ENCODE results near the gene GNB1L. TPM values are rescaled to one million over a fixed set of nuclear protein-coding genes. Genes with fewer than 3 reads are reported as not detected.

GNB1L gene
- total RNA-seq, 1 donor from 2014 or later, result 3.0 TPM

GRCh38 chr22:19741053-19741452, 113.6 kb downstream of the GNB1L start:
- no peaks in the 10 kb centered on the region for H3K27me3 ChIP-seq
- no peak overlapping the region for H3K4me2 ChIP-seq
- H3K9ac ChIP-seq, result no peak overlapping the region
- Mint-ChIP-seq H3K36me3 (no peaks in the 10 kb centered on the region), H3K9me3 (no peaks in the 10 kb centered on the region), H3K27me3 (ENCODE audit: insufficient read depth, low read depth) (no peaks in the 10 kb centered on the region), H3K4me3 (no peak overlapping the region), H3K4me1 (no peaks in the 10 kb centered on the region), H3K27ac (no peak overlapping the region)
- no peaks in the 10 kb centered on the region for H3K9me3 ChIP-seq (ENCODE audit: low read depth)
- H2AFZ ChIP-seq (replicated peaks), result no peak overlapping the region
- peaks cover 12% of the 10 kb centered on the region for H3K4me1 ChIP-seq
- no peaks in the 10 kb centered on the region for H3K36me3 ChIP-seq
- H3K79me2 ChIP-seq (ENCODE audit: low read depth), result no peaks in the 10 kb centered on the region
- no peaks in the 10 kb centered on the region for H4K20me1 ChIP-seq (ENCODE audit: low read depth)
- no peaks in the 10 kb centered on the region for H3F3A ChIP-seq (ENCODE audit: low read depth)
- no peak for TF ChIP-seq CTCF (IDR thresholded peaks at IDR 0.05)
- no peak for TF ChIP-seq EZH2 (IDR thresholded peaks at IDR 0.05)
- no peak overlapping the region for H3K4me3 ChIP-seq
- H3K27ac ChIP-seq, result no peak overlapping the region
- DNase-seq (ENCODE audit: low spot score), result no peak

- no peak for TF ChIP-seq EZH2phosphoT487 (IDR thresholded peaks at IDR 0.05)
- TF ChIP-seq CTCF (IDR thresholded peaks at IDR 0.05), result no peak
- no peak for TF ChIP-seq EZH2 (IDR thresholded peaks at IDR 0.05)
- H3K27ac Mint-ChIP-seq, result no peak overlapping the region
Measured at GRCh38 chr22:19740586-19740985, 114.1 kb downstream of the GNB1L start.

GRCh38 chr22:19739911-19740449, 114.7 kb downstream of the GNB1L start:
- H3K79me2 ChIP-seq (ENCODE audit: low read depth), result no peaks in the 10 kb centered on the region
- no peaks in the 10 kb centered on the region for H3K27me3 ChIP-seq
- no peak overlapping the region for H3K27ac Mint-ChIP-seq
- no peak overlapping the region for H3K4me3 Mint-ChIP-seq
- H2AFZ ChIP-seq (replicated peaks), result no peak overlapping the region
- no peak for TF ChIP-seq CTCF (IDR thresholded peaks at IDR 0.05)
- TF ChIP-seq EZH2phosphoT487 (IDR thresholded peaks at IDR 0.05), result no peak
- TF ChIP-seq EZH2 (IDR thresholded peaks at IDR 0.05), result no peak
- no peaks in the 10 kb centered on the region for H3K9me3 ChIP-seq (ENCODE audit: low read depth)
- H3K9me3 Mint-ChIP-seq, result no peaks in the 10 kb centered on the region
- no peak for DNase-seq (ENCODE audit: low spot score)
- no peak overlapping the region for H3K4me2 ChIP-seq
- H3K4me1 ChIP-seq, result peaks cover 12% of the 10 kb centered on the region
- H4K20me1 ChIP-seq (ENCODE audit: low read depth), result no peaks in the 10 kb centered on the region
- H3K36me3 Mint-ChIP-seq, result no peaks in the 10 kb centered on the region
- H3K36me3 ChIP-seq, result no peaks in the 10 kb centered on the region
- no peaks in the 10 kb centered on the region for H3K27me3 Mint-ChIP-seq (ENCODE audit: insufficient read depth, low read depth)
- H3K27ac ChIP-seq, result no peak overlapping the region
- no peak overlapping the region for H3K4me3 ChIP-seq
- H3F3A ChIP-seq (ENCODE audit: low read depth), result no peaks in the 10 kb centered on the region
- no peak overlapping the region for H3K9ac ChIP-seq
- no peaks in the 10 kb centered on the region for H3K4me1 Mint-ChIP-seq

More at GRCh38 chr22:19740586-19740985, 114.1 kb downstream of the GNB1L start:
- no peak overlapping the region for H3K4me3 Mint-ChIP-seq
- no peak overlapping the region for H3K27ac ChIP-seq
- no peaks in the 10 kb centered on the region for H3K79me2 ChIP-seq (ENCODE audit: low read depth)
- H2AFZ ChIP-seq (replicated peaks), result no peak overlapping the region
- no peaks in the 10 kb centered on the region for H3K27me3 Mint-ChIP-seq (ENCODE audit: insufficient read depth, low read depth)
- H4K20me1 ChIP-seq (ENCODE audit: low read depth), result no peaks in the 10 kb centered on the region
- no peak overlapping the region for H3K9ac ChIP-seq
- H3K4me1 ChIP-seq, result peaks cover 12% of the 10 kb centered on the region
- H3K27me3 ChIP-seq, result no peaks in the 10 kb centered on the region
- H3K4me3 ChIP-seq, result no peak overlapping the region
- no peaks in the 10 kb centered on the region for H3K9me3 ChIP-seq (ENCODE audit: low read depth)
- DNase-seq (ENCODE audit: low spot score), result no peak
- no peak overlapping the region for H3K4me2 ChIP-seq
- H3K4me1 Mint-ChIP-seq, result no peaks in the 10 kb centered on the region
- no peaks in the 10 kb centered on the region for H3K36me3 ChIP-seq
- no peaks in the 10 kb centered on the region for H3F3A ChIP-seq (ENCODE audit: low read depth)
- no peaks in the 10 kb centered on the region for H3K36me3 Mint-ChIP-seq
- no peaks in the 10 kb centered on the region for H3K9me3 Mint-ChIP-seq

All from neural progenitor cell (in vitro differentiated cells).